MM.1S (cell line): ENCODE results near the gene FGD2.

Source experiments
- DNase-seq: peaks from one replicate; pipeline ENCODE4 v3.0.0-alpha.2; 2015
- H2AFZ ChIP-seq: fragments of 300-600 bp; sonication (generic); 2 replicates; pipeline ENCODE4 v1.6.0; 2016; ENCODE audit warnings: antibody characterized with exemption, low read length
- H3F3A ChIP-seq: fragments of 300-600 bp; sonication (generic); 2 replicates; pipeline ENCODE4 v1.6.1; 2016; ENCODE audit warnings: mild to moderate bottlenecking, antibody characterized with exemption, low read length, moderate library complexity, mixed read lengths; ENCODE audit not compliant: insufficient read depth
- H3K27ac ChIP-seq: fragments of 300-600 bp; sonication (generic); 2 replicates; pipeline ENCODE4 v1.5.1; 2016; ENCODE audit warnings: mild to moderate bottlenecking, low read length
- H3K27me3 ChIP-seq: fragments of 300-600 bp; sonication (generic); replicated peaks from 2 replicates; pipeline ENCODE4 v1.6.0; 2016; ENCODE audit warnings: low read length; ENCODE audit not compliant: insufficient read depth
- H3K36me3 ChIP-seq: fragments of 300-600 bp; sonication (generic); replicated peaks from 2 replicates; pipeline ENCODE4 v1.6.1; 2016; ENCODE audit warnings: mild to moderate bottlenecking, low read length, mixed read lengths; ENCODE audit not compliant: insufficient read depth
- H3K4me1 ChIP-seq: fragments of 300-600 bp; sonication (generic); 2 replicates; pipeline ENCODE4 v1.6.1; 2016; ENCODE audit warnings: low read length, mixed read lengths
- H3K4me2 ChIP-seq: fragments of 300-600 bp; sonication (generic); 2 replicates; pipeline ENCODE4 v1.6.0; 2016; ENCODE audit warnings: low read depth, low read length
- H3K4me3 ChIP-seq: fragments of 300-600 bp; sonication (generic); 2 replicates; pipeline ENCODE4 v1.5.1; 2016; ENCODE audit warnings: low read length, mixed read lengths
- H3K79me2 ChIP-seq: fragments of 300-600 bp; sonication (generic); 2 replicates; pipeline ENCODE4 v1.6.1; 2016; ENCODE audit warnings: mixed run types, low read length, mixed read lengths
- H3K9ac ChIP-seq: fragments of 300-600 bp; sonication (generic); 2 replicates; pipeline ENCODE4 v1.6.1; 2016; ENCODE audit warnings: low read length, mixed read lengths
- H3K9me2 ChIP-seq: fragments of 300-600 bp; sonication (generic); replicated peaks from 2 replicates; pipeline ENCODE4 v1.6.1; 2016; ENCODE audit warnings: mild to moderate bottlenecking, low read length, mixed read lengths; ENCODE audit not compliant: insufficient read depth
- H3K9me3 ChIP-seq: fragments of 300-600 bp; sonication (generic); replicated peaks from 2 replicates; pipeline ENCODE4 v1.6.1; 2016; ENCODE audit warnings: mild to moderate bottlenecking, low read length, mixed read lengths; ENCODE audit not compliant: insufficient read depth
- H4K20me1 ChIP-seq: fragments of 300-600 bp; sonication (generic); 2 replicates; pipeline ENCODE4 v1.6.1; 2016; ENCODE audit warnings: mild to moderate bottlenecking, low read length, moderate library complexity, mixed read lengths; ENCODE audit not compliant: insufficient read depth
- CTCF ChIP-seq: fragments of 300-600 bp; sonication (generic); IDR thresholded peaks from 2 replicates; pipeline ENCODE4 v1.5.1; 2016; ENCODE audit warnings: antibody characterized with exemption, low read length, mixed read lengths
- EZH2 ChIP-seq: fragments of 300-600 bp; sonication (generic); optimal IDR thresholded peaks from 2 replicates; pipeline ENCODE3; 2017; ENCODE audit warnings: low read depth, mild to moderate bottlenecking, antibody characterized with exemption, low read length, mixed read lengths
- EZH2phosphoT487 ChIP-seq: fragments of 300-600 bp; sonication (generic); IDR thresholded peaks from 2 replicates; pipeline ENCODE4 v1.6.1; 2018; ENCODE audit warnings: antibody characterized with exemption, low read length

Gene FGD2

GRCh38 chr6:37005827-37006567 lies 542 bp downstream of the FGD2 start:
- H3K9me3 ChIP-seq, result no peaks in the 10 kb centered on the region
- H3K27me3 ChIP-seq, result no peaks in the 10 kb centered on the region
- H3K79me2 ChIP-seq, result no peaks in the 10 kb centered on the region
- peaks cover 32% of the 10 kb centered on the region for H3K4me1 ChIP-seq
- H3F3A ChIP-seq, result 0 out of 2 replicates have a peak, but pooled peaks cover 5% of the 10 kb centered on the region
- H2AFZ ChIP-seq, result peak overlapping the region; percentile 82
- H4K20me1 ChIP-seq, result no peaks in the 10 kb centered on the region
- peak overlapping the region; percentile 89 for H3K4me2 ChIP-seq
- H3K27ac ChIP-seq, result peak overlapping the region; percentile 34; the same call in 1 of the 2 replicates
- H3K9me2 ChIP-seq, result no peaks in the 10 kb centered on the region
- H3K9ac ChIP-seq, result peak overlapping the region; percentile 25; the same call in 1 of the 2 replicates
- H3K4me3 ChIP-seq, result peak overlapping the region; percentile 45; the same call in 1 of the 2 replicates
- DNase-seq, result no peak
- TF ChIP-seq EZH2phosphoT487, result no peak
- no peak for TF ChIP-seq EZH2
- TF ChIP-seq CTCF, result no peak
- H3K36me3 ChIP-seq, result no peaks in the 10 kb centered on the region

- H3K9me3 ChIP-seq, result no peaks in the 10 kb centered on the region
- H3K4me3 ChIP-seq, result no peak overlapping the region
- H4K20me1 ChIP-seq, result no peaks in the 10 kb centered on the region
- H2AFZ ChIP-seq, result no peak overlapping the region
- no peaks in the 10 kb centered on the region for H3K9me2 ChIP-seq
- H3F3A ChIP-seq, result 0 out of 2 replicates have a peak, but pooled peaks cover 5% of the 10 kb centered on the region
- no peaks in the 10 kb centered on the region for H3K79me2 ChIP-seq
- no peaks in the 10 kb centered on the region for H3K36me3 ChIP-seq
- H3K9ac ChIP-seq, result no peak overlapping the region
- no peak for DNase-seq
- TF ChIP-seq CTCF, result no peak
- TF ChIP-seq EZH2phosphoT487, result no peak
- TF ChIP-seq EZH2, result no peak
- H3K27ac ChIP-seq, result no peak overlapping the region
- no peaks in the 10 kb centered on the region for H3K27me3 ChIP-seq
- H3K4me1 ChIP-seq, result peaks cover 32% of the 10 kb centered on the region
- no peak overlapping the region; the same call in 1 of the 2 replicates for H3K4me2 ChIP-seq
Measured at GRCh38 chr6:37006793-37007339, 1.4 kb downstream of the FGD2 start.

- DNase-seq, result no peak
- no peaks in the 10 kb centered on the region for H4K20me1 ChIP-seq
- H3K36me3 ChIP-seq, result no peaks in the 10 kb centered on the region
- H3K4me2 ChIP-seq, result no peak overlapping the region
- 0 out of 2 replicates have a peak, but pooled peaks cover 5% of the 10 kb centered on the region for H3F3A ChIP-seq
- H3K4me1 ChIP-seq, result peaks cover 32% of the 10 kb centered on the region
- H3K27me3 ChIP-seq, result no peaks in the 10 kb centered on the region
- H3K9me3 ChIP-seq, result no peaks in the 10 kb centered on the region
- no peak overlapping the region for H3K4me3 ChIP-seq
- H3K27ac ChIP-seq, result no peak overlapping the region
- H3K9ac ChIP-seq, result no peak overlapping the region
- no peak overlapping the region for H2AFZ ChIP-seq
- H3K79me2 ChIP-seq, result no peaks in the 10 kb centered on the region
- no peaks in the 10 kb centered on the region for H3K9me2 ChIP-seq
- no peak for TF ChIP-seq EZH2phosphoT487
- no peak for TF ChIP-seq EZH2
Measured at GRCh38 chr6:37007340-37008043, 2.0 kb downstream of the FGD2 start.
